ENCODE results near the gene MTA3. TPM values are rescaled to one million over a fixed set of nuclear protein-coding genes. Genes with fewer than 3 reads are reported as not detected.

Gene MTA3
- total RNA-seq, 2 donors from 2014 or later = 23.0 to 30.8 TPM

DNA sequence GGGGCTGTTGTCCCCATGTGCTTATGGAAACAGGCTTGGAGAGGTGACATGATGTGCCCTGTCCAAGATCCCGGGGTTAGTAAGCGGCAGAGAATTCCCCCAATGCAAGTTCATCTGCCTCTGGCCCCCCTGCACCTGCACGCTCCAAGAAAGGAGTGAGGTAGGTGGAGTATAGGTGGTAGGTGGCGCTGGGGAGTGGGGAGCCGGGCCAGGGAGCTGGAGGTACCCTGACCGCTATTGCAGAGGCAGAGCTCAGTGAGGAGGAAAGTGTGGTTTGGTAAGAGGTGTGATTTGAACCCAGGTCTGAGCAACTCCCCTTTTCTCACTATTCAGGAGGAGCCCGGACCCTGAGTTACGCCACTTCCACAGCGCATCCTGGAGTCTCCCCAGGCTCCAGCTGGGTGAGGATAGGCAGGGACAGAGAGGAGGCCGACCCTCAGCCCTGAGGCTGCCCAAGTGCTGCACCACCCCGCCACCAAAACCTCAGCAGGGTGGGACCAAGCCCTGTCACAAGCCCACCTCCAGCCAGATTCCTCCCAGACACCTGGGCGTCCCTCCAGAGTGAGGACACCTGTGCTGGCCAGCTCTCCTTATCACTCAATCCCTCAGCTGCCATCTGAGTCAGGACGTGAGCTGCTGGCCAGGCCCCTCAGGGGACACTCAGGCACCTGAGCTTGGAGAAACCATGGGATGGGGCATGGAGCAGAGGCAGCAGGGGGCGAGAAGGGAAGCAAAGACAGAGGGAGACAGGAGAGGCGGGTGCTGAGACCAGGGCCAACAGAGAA is 218.3 kb downstream of the MTA3 start:
- Histone ChIP-seq H3K27me3 (replicated peaks; ENCODE audit: insufficient read depth) (no peaks in the 10 kb centered on the region), H3K36me3 (no peaks in the 10 kb centered on the region), H3K9me3 (no peaks in the 10 kb centered on the region), H3K27ac (no peak overlapping the region), H3K4me1 (ENCODE audit: control insufficient read depth in 1 of 2, low read depth in 2 of 2) (peaks cover 9 to 19% of the 10 kb centered on the region in 2 donors), H3K4me3 (no peak overlapping the region)
- ATAC-seq (ENCODE audit: insufficient number of reproducible peaks, low FRiP score, low read depth) (no peak), DNase-seq (ENCODE audit: low spot score) (no peak)
- TF ChIP-seq, protein P1, sequence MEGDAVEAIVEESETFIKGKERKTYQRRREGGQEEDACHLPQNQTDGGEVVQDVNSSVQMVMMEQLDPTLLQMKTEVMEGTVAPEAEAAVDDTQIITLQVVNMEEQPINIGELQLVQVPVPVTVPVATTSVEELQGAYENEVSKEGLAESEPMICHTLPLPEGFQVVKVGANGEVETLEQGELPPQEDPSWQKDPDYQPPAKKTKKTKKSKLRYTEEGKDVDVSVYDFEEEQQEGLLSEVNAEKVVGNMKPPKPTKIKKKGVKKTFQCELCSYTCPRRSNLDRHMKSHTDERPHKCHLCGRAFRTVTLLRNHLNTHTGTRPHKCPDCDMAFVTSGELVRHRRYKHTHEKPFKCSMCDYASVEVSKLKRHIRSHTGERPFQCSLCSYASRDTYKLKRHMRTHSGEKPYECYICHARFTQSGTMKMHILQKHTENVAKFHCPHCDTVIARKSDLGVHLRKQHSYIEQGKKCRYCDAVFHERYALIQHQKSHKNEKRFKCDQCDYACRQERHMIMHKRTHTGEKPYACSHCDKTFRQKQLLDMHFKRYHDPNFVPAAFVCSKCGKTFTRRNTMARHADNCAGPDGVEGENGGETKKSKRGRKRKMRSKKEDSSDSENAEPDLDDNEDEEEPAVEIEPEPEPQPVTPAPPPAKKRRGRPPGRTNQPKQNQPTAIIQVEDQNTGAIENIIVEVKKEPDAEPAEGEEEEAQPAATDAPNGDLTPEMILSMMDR (IDR thresholded peaks at IDR 0.05) = no peak

DNA sequence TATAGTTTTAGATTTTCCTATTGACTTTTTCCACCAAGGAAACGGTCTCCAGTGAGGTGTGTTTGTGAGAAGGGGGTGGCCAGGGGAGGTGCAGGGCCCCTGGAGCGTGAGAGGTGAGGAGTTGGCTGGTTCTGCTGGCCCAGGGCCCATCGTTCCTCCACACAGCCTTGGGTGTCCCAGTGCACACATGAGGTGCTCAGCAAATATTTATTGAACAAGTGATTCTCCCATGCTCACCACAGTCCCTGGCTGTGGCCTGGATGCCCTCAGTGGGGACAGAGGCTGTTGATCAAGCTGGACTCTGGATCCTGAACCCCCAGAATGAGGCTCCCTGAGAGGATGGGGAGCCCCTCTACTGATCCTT is 219.0 kb downstream of the MTA3 start:
- Histone ChIP-seq H3K9me3 (no peaks in the 10 kb centered on the region), H3K4me1 (ENCODE audit: control insufficient read depth in 1 of 2, low read depth in 2 of 2) (peaks cover 10 to 23% of the 10 kb centered on the region in 2 donors), H3K27ac (no peak overlapping the region), H3K36me3 (no peaks in the 10 kb centered on the region), H3K27me3 (replicated peaks; ENCODE audit: insufficient read depth) (no peaks in the 10 kb centered on the region), H3K4me3 (no peak overlapping the region)
- TF ChIP-seq, protein P1 (IDR thresholded peaks at IDR 0.05) = no peak
- no peak for ATAC-seq (ENCODE audit: insufficient number of reproducible peaks, low FRiP score, low read depth)
- no peak for DNase-seq (ENCODE audit: low spot score)

DNA sequence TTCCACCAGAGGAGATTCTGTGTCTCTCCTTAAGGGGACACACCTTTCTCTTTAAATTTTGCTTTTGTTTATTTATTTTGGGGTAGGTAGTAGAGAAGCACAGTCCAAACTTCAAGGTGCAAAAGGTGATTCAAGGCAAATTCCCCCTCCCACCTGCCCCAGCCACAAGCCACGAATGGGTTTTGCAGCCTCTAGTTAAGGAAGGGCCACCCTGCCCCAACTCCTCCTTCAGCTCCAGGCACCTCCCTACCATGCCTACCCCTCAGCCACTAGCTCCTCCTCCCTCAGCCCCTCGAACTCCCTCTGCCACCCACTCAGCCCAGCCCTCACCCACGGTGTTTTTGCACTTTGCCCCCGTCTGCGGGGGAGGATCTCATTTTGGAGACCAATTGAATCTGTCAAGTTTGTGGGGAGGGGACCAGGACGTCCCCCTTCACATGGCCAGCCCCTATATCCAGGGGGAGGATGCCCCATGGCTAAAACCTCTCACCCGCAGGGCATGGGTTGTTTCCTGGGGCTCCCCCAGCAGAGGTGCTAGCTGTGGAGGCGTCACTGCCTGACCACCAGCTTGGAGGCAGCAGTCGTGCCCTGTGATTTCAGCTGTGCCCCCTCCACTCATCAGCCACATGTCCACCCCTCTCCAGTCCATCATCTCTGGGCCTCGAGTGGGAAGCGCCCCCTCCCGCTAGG is 219.5 kb downstream of the MTA3 start:
- DNase-seq (ENCODE audit: low spot score) (no peak), ATAC-seq (ENCODE audit: insufficient number of reproducible peaks, low FRiP score, low read depth) (no peak)

DNA sequence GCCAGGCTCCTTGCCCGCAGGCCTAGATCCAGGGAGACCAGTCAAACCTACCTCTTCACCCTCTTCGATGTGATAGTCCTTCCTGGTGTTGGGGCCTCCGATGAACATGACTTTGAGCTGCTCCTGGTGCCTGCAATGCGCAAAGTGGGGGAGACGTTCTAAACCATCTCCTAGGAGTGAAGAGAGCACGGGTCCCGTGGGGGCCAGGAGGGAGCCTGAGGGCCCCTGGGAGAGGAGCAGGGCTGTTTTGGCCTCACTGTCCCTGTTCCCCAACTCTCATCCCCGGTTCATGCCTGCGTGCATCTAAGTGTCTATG is 220.0 kb downstream of the MTA3 start:
- no peak for DNase-seq (ENCODE audit: low spot score)
- Histone ChIP-seq H3K27me3 (replicated peaks; ENCODE audit: insufficient read depth) (no peaks in the 10 kb centered on the region), H3K36me3 (no peaks in the 10 kb centered on the region), H3K9me3 (no peaks in the 10 kb centered on the region), H3K4me3 (no peak overlapping the region), H3K27ac (no peak overlapping the region), H3K4me1 (ENCODE audit: control insufficient read depth in 1 of 2, low read depth in 2 of 2) (peaks cover 10 to 23% of the 10 kb centered on the region in 2 donors)
- no peak for ATAC-seq (ENCODE audit: insufficient number of reproducible peaks, low FRiP score, low read depth)
- TF ChIP-seq, protein P1 (IDR thresholded peaks at IDR 0.05) = no peak

More for the DNA sequence above, 219.5 kb downstream of the MTA3 start:
- Histone ChIP-seq H3K27me3 (replicated peaks; ENCODE audit: insufficient read depth) (no peaks in the 10 kb centered on the region), H3K9me3 (no peaks in the 10 kb centered on the region), H3K4me1 (ENCODE audit: control insufficient read depth in 1 of 2, low read depth in 2 of 2) (peaks cover 10 to 23% of the 10 kb centered on the region in 2 donors), H3K4me3 (no peak overlapping the region), H3K27ac (no peak overlapping the region), H3K36me3 (no peaks in the 10 kb centered on the region)
- TF ChIP-seq, protein P1 (IDR thresholded peaks at IDR 0.05) = no peak

DNA sequence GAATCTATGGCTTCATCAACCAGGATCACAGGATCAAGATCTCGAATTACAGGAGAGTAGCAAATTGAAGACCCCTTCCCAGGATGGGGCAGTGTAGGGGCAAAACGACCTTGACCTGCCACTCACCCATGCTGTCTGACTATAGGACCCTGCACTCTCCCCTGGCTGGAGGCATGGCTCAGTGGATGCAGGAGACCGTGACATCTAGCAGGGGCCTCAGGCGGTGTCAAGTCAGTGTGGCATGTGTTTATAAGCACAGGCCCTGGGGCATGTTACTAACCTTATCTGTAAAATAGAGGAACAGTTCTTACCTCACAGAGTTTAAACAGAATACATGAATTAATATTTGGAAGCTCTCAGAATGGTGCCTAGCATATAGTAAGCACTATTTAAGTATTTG is 220.4 kb downstream of the MTA3 start:
- TF ChIP-seq, protein P1 (IDR thresholded peaks at IDR 0.05) = no peak
- ATAC-seq (ENCODE audit: insufficient number of reproducible peaks, low FRiP score, low read depth) = no peak

More for the DNA sequence above, 220.4 kb downstream of the MTA3 start:
- Histone ChIP-seq H3K9me3 (no peaks in the 10 kb centered on the region), H3K4me3 (no peak overlapping the region), H3K27me3 (replicated peaks; ENCODE audit: insufficient read depth) (no peaks in the 10 kb centered on the region), H3K27ac (no peak overlapping the region), H3K4me1 (ENCODE audit: control insufficient read depth in 1 of 2, low read depth in 2 of 2) (peaks cover 10 to 27% of the 10 kb centered on the region in 2 donors), H3K36me3 (no peaks in the 10 kb centered on the region)
- no peak for DNase-seq (ENCODE audit: low spot score)
